GM23338 (cell line): Measurements from ENCODE around the gene ARAP1. TPM values are rescaled to one million over a fixed set of nuclear protein-coding genes. Genes with fewer than 3 reads are reported as not detected.

Source experiments
- CTCF ChIP-seq, 2 experiments: fragments of 200-600 bp in 1 of 2; sonication (generic) in 1 of 2; conservative IDR thresholded peaks; 2 replicates each; pipeline versions ENCODE4 v1.5.1 to v1.6.1; 2016 to 2017; ENCODE audit warnings: antibody characterized with exemption in 2 of 2, low read depth in 2 of 2, mild to moderate bottlenecking in 2 of 2, moderate library complexity in 1 of 2
- ETS1 ChIP-seq: IDR thresholded peaks from 2 replicates; pipeline ENCODE4 v1.6.1; 2016; ENCODE audit warnings: antibody characterized with exemption
- EZH2 ChIP-seq: fragments of 200-600 bp; sonication (generic); IDR thresholded peaks from one replicate; pipeline ENCODE4 v1.8.0; 2017; ENCODE audit warnings: antibody characterized with exemption, mild to moderate bottlenecking, low read depth; ENCODE audit not compliant: unreplicated experiment
- EZH2phosphoT487 ChIP-seq: fragments of 200-600 bp; sonication (generic); IDR thresholded peaks from one replicate; pipeline ENCODE4 v1.8.1; 2018; ENCODE audit warnings: antibody characterized with exemption; ENCODE audit not compliant: unreplicated experiment
- NANOG ChIP-seq: IDR thresholded peaks from 2 replicates; pipeline ENCODE4 v1.6.1; 2016; ENCODE audit warnings: antibody characterized with exemption, borderline replicate concordance
- POLR2AphosphoS5 ChIP-seq: IDR thresholded peaks from 2 replicates; pipeline ENCODE4 v1.6.1; 2016; ENCODE audit warnings: antibody characterized with exemption, low read depth
- STAT1 ChIP-seq: IDR thresholded peaks from one replicate; pipeline ENCODE4 v1.6.1; 2016; ENCODE audit warnings: antibody characterized with exemption; ENCODE audit not compliant: unreplicated experiment
- polyA plus RNA-seq: library from polyadenylated mRNA; unstranded; fragments of >200 nt; fragmentation: Nextera tagmentation; extraction: Ambion mirVana; gene quantifications from 2 replicates; pipeline ENCODE4 v1.2.1, GENCODE V29; 2016
- total RNA-seq: library from RNA; depleted of rRNA; stranded (reverse); fragments of >200 nt; shearing (Covaris generic); gene quantifications from 2 replicates; pipeline ENCODE4 v1.2.3, GENCODE V29; 2014
- TF ChIP-seq, protein P1 (sequence below): fragments of 250-450 bp; sonication (Bioruptor Pico); IDR thresholded peaks from 2 replicates; pipeline ENCODE4 v1.5.0; 2020; ENCODE audit warnings: mild to moderate bottlenecking, moderate library complexity

The ARAP1 gene
- total and polyA plus RNA-seq, 2 experiments from 2014 or later: 24.5 to 116 TPM

- TF ChIP-seq, protein P1, sequence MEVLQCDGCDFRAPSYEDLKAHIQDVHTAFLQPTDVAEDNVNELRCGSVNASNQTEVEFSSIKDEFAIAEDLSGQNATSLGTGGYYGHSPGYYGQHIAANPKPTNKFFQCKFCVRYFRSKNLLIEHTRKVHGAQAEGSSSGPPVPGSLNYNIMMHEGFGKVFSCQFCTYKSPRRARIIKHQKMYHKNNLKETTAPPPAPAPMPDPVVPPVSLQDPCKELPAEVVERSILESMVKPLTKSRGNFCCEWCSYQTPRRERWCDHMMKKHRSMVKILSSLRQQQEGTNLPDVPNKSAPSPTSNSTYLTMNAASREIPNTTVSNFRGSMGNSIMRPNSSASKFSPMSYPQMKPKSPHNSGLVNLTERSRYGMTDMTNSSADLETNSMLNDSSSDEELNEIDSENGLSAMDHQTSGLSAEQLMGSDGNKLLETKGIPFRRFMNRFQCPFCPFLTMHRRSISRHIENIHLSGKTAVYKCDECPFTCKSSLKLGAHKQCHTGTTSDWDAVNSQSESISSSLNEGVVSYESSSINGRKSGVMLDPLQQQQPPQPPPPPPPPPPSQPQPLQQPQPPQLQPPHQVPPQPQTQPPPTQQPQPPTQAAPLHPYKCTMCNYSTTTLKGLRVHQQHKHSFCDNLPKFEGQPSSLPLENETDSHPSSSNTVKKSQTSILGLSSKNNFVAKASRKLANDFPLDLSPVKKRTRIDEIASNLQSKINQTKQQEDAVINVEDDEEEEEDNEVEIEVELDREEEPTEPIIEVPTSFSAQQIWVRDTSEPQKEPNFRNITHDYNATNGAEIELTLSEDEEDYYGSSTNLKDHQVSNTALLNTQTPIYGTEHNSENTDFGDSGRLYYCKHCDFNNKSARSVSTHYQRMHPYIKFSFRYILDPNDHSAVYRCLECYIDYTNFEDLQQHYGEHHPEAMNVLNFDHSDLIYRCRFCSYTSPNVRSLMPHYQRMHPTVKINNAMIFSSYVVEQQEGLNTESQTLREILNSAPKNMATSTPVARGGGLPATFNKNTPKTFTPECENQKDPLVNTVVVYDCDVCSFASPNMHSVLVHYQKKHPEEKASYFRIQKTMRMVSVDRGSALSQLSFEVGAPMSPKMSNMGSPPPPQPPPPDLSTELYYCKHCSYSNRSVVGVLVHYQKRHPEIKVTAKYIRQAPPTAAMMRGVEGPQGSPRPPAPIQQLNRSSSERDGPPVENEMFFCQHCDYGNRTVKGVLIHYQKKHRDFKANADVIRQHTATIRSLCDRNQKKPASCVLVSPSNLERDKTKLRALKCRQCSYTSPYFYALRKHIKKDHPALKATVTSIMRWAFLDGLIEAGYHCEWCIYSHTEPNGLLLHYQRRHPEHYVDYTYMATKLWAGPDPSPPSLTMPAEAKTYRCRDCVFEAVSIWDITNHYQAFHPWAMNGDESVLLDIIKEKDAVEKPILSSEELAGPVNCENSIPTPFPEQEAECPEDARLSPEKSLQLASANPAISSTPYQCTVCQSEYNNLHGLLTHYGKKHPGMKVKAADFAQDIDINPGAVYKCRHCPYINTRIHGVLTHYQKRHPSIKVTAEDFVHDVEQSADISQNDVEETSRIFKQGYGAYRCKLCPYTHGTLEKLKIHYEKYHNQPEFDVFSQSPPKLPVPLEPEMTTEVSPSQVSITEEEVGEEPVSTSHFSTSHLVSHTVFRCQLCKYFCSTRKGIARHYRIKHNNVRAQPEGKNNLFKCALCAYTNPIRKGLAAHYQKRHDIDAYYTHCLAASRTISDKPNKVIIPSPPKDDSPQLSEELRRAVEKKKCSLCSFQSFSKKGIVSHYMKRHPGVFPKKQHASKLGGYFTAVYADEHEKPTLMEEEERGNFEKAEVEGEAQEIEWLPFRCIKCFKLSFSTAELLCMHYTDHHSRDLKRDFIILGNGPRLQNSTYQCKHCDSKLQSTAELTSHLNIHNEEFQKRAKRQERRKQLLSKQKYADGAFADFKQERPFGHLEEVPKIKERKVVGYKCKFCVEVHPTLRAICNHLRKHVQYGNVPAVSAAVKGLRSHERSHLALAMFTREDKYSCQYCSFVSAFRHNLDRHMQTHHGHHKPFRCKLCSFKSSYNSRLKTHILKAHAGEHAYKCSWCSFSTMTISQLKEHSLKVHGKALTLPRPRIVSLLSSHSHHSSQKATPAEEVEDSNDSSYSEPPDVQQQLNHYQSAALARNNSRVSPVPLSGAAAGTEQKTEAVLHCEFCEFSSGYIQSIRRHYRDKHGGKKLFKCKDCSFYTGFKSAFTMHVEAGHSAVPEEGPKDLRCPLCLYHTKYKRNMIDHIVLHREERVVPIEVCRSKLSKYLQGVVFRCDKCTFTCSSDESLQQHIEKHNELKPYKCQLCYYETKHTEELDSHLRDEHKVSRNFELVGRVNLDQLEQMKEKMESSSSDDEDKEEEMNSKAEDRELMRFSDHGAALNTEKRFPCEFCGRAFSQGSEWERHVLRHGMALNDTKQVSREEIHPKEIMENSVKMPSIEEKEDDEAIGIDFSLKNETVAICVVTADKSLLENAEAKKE (CRISPR knock-in tag): no peak
- no peak for TF ChIP-seq EZH2phosphoT487
- TF ChIP-seq STAT1: no peak
- no peak for TF ChIP-seq NANOG
- no peak for TF ChIP-seq EZH2
- no peak for TF ChIP-seq ETS1
- no peak for TF ChIP-seq CTCF (conservative IDR thresholded peaks at IDR 0.05; ENCODE audit: low read depth in 2 of 2)
- no peak for TF ChIP-seq POLR2AphosphoS5
Observed at GRCh38 chr11:72724021-72724551, 28.1 kb downstream of the ARAP1 start (continued).
